HepG2 (cell line): ENCODE data around the gene PUS1. TPM values are rescaled to one million over a fixed set of nuclear protein-coding genes. Genes with fewer than 3 reads are reported as not detected.

Source experiments
- ATAC-seq: fragments of 200-7000 bp; cut with Tn5 transposase; 3 replicates; pipeline ENCODE4 v1.9.1; 2020; ENCODE audit warnings: mild to moderate bottlenecking, moderate library complexity
- BruUV-seq: library from RNA; stranded (reverse); fragments of 400-500 nt; replicated peaks from 2 replicates; lab custom pipeline; 2021; lab: Mats Ljungman, UMichigan
- CTCF ChIA-PET: fragments of 300-600 bp; formaldehyde crosslinking; extraction: SDS; loops from one replicate; lab custom pipeline; 2021; ENCODE audit warnings: low total read pairs, inconsistent platforms, low intra/inter-chr PET ratio; lab: Yijun Ruan, JAX
- POLR2A ChIA-PET: fragments of 350-600 bp; sonication (Branson Sonifier 250); formaldehyde crosslinking; loops from one replicate; lab custom pipeline; 2020; ENCODE audit warnings: antibody characterized with exemption, inconsistent platforms; lab: Yijun Ruan, JAX
- DNase-seq: peaks from one replicate; pipeline ENCODE4 v3.0.0-alpha.2; 2015; ENCODE audit warnings: low spot score
- FAIRE-seq: peaks from 3 replicates; lab custom pipeline; 2011; peaks lifted over from hg19 to GRCh38; lab: Jason Lieb, UNC
- H2AFZ ChIP-seq: one replicate; pipeline ENCODE4 v1.6.1; 2011; ENCODE audit warnings: low read length, inconsistent platforms
- H3K27ac ChIP-seq: fragments of 300-600 bp; 3 replicates; pipeline ENCODE4 v1.8.0; 2011; ENCODE audit warnings: mixed run types, mild to moderate bottlenecking, mixed read lengths, low read length, inconsistent platforms; ENCODE audit not compliant: insufficient read depth; ENCODE audit errors: extremely low read length
- H3K27me3 ChIP-seq, 2 experiments: fragments of 200-600 bp in 1 of 2; 2 replicates in 1 of 2; 3 replicates in 1 of 2; pipeline versions ENCODE4 v1.6.0 to v1.8.0; 2011; ENCODE audit warnings: low read length in 2 of 2, mild to moderate bottlenecking in 2 of 2, moderate library complexity in 2 of 2, inconsistent platforms in 1 of 2; ENCODE audit not compliant: insufficient read depth in 2 of 2, control insufficient read depth in 1 of 2
- H3K36me3 ChIP-seq, 2 experiments: fragments of 200-600 bp in 1 of 2; replicated peaks in 1 of 2; 2 replicates in 1 of 2; 3 replicates in 1 of 2; pipeline versions ENCODE4 v1.5.1 to v1.8.0; 2011; ENCODE audit warnings: low read length in 2 of 2, inconsistent platforms in 1 of 2; ENCODE audit not compliant: insufficient read depth in 2 of 2, control insufficient read depth in 1 of 2
- H3K4me1 ChIP-seq: 2 replicates; pipeline ENCODE4 v1.5.1; 2012; ENCODE audit warnings: low read length, inconsistent platforms; ENCODE audit not compliant: insufficient read depth
- H3K4me2 ChIP-seq: 2 replicates; pipeline ENCODE4 v1.6.0; 2011; ENCODE audit warnings: low read depth, low read length, inconsistent platforms
- H3K4me3 ChIP-seq, 3 experiments: fragments of 200-600 bp in 1 of 3; sonication (generic), shearing (Covaris generic) in 1 of 3; replicated peaks in 1 of 3; 2 replicates each; pipeline ENCODE4 v1.5.1; 2011 to 2016; ENCODE audit warnings: low read length in 3 of 3, inconsistent platforms in 2 of 3, low read depth in 2 of 3, mild to moderate bottlenecking in 2 of 3, control low read depth in 1 of 3, mixed read lengths in 1 of 3; ENCODE audit not compliant: insufficient read depth in 1 of 3
- H3K79me2 ChIP-seq: one replicate; pipeline ENCODE4 v1.6.1; 2011; ENCODE audit warnings: low read length, inconsistent platforms; ENCODE audit not compliant: insufficient read depth
- H3K9ac ChIP-seq: 2 replicates; pipeline ENCODE4 v1.6.0; 2011; ENCODE audit warnings: mild to moderate bottlenecking, low read depth, low read length, inconsistent platforms; ENCODE audit not compliant: insufficient read depth
- H3K9me3 ChIP-seq: 2 replicates; pipeline ENCODE4 v1.5.1; 2012; ENCODE audit warnings: mild to moderate bottlenecking, low read length
- H4K20me1 ChIP-seq: 2 replicates; pipeline ENCODE4 v1.6.0; 2011; ENCODE audit warnings: inconsistent platforms, mild to moderate bottlenecking, low read length, moderate library complexity; ENCODE audit not compliant: insufficient read depth
- ARNT2 ChIP-seq: sonication (generic); formaldehyde crosslinking; IDR thresholded peaks from 2 replicates; pipeline ENCODE4 v1.8.0; 2022; ENCODE audit warnings: mild to moderate bottlenecking, low read depth, missing genetic modification reagents, moderate library complexity
- FOXP1 ChIP-seq, 2 experiments: fragments of 450-650 bp in 1 of 2; IDR thresholded peaks; 2 replicates each; pipeline ENCODE4 v1.6.1; 2017 to 2018; ENCODE audit warnings: antibody characterized with exemption in 1 of 2
- GMEB1 ChIP-seq: sonication (generic); formaldehyde crosslinking; IDR thresholded peaks from 2 replicates; pipeline ENCODE4 v1.5.1; 2020; ENCODE audit warnings: missing genetic modification reagents, mild to moderate bottlenecking, borderline replicate concordance
- MXD3 ChIP-seq: IDR thresholded peaks from 2 replicates; pipeline ENCODE4 v1.6.1; 2016; ENCODE audit warnings: mild to moderate bottlenecking, missing biosample characterization, missing genetic modification reagents
- ZBTB33 ChIP-seq: sonication (generic); formaldehyde crosslinking; IDR thresholded peaks from 2 replicates; pipeline ENCODE4 v1.4.0; 2020; ENCODE audit warnings: missing genetic modification reagents
- ZBTB7B ChIP-seq: sonication (generic); formaldehyde crosslinking; IDR thresholded peaks from 2 replicates; pipeline ENCODE4 v1.4.0; 2020; ENCODE audit warnings: missing genetic modification reagents
- ZNF33B ChIP-seq: sonication (generic); formaldehyde crosslinking; IDR thresholded peaks from 2 replicates; pipeline ENCODE4 v1.5.1; 2020; ENCODE audit warnings: mild to moderate bottlenecking, missing genetic modification reagents
- ZNF646 ChIP-seq: sonication (generic); formaldehyde crosslinking; IDR thresholded peaks from 2 replicates; pipeline ENCODE4 v1.9.0; 2021; ENCODE audit warnings: mild to moderate bottlenecking, missing genetic modification reagents
- WGBS: methylation state at CpG from one replicate; pipeline ENCODE4 v1.1.6; 2017; ENCODE audit warnings: low lambda C conversion rate; 5-methylcytosine and 5-hydroxymethylcytosine counted together
- in situ Hi-C: cut with HindIII; loops from 2 replicates; pipeline ENCODE4 v1.10.0; 2017; ENCODE audit warnings: low pct_unique_long_range_greater_than_20kb; ENCODE audit not compliant: extremely low pct_ligation_motif_present
- intact Hi-C: fragments of 100-400 bp; cut with micrococcal nuclease; formaldehyde crosslinking; loops from one replicate; pipeline ENCODE4 v1.10.0; 2022; ENCODE audit not compliant: unreplicated experiment
- polyA plus RNA-seq, 8 experiments: library from polyadenylated mRNA; depleted of rRNA in 3 of 8; stranded (reverse) in 7 of 8; unstranded in 1 of 8; fragments of >200 nt; fragmentation: Illumina TruSeq in 4 of 8; extraction: Trizol in 4 of 8; gene quantifications; 2 replicates each; pipeline versions ENCODE4 v1.2.1 to v1.2.3, GENCODE V29; 2011 to 2016; ENCODE audit warnings: low read depth in 4 of 8, missing spikeins in 1 of 8, mixed read lengths in 1 of 8; ENCODE audit not compliant: insufficient read depth in 1 of 8
- total RNA-seq, 5 experiments: library from RNA; depleted of rRNA; stranded (reverse); fragments of >200 nt; fragmentation: Illumina TruSeq; extraction: Trizol; gene quantifications; 2 replicates each; pipeline ENCODE4 v1.2.3, GENCODE V29; 2016; ENCODE audit warnings: low read depth in 1 of 5

The PUS1 gene
- total and polyA plus RNA-seq, 2 of the 13 experiments (the other 11 are each of a cell fraction or from before 2014, with no cell fraction given) = 19.2 to 24.7 TPM

GRCh38 chr12:131911851-131912477 lies 17.1 kb upstream of the PUS1 start:
- H3K9ac ChIP-seq = no peak overlapping the region
- H3K27me3 ChIP-seq = no peaks in the 10 kb centered on the region
- H2AFZ ChIP-seq = no peak overlapping the region
- intact Hi-C loops = loop anchor here (5.0 kb wide), 1 partner anchor 60 kb away; no protein-coding TSS in a partner anchor
- H3K4me2 ChIP-seq = no peak overlapping the region
- H4K20me1 ChIP-seq = 0 out of 2 replicates have a peak, but pooled peaks cover 4% of the 10 kb centered on the region
- no peaks in the 10 kb centered on the region for H3K79me2 ChIP-seq
- POLR2A ChIA-PET = no interaction called here
- no TSS peak for BruUV-seq
- 100% methylated on average over 2 of the region's 22 CpGs for whole genome bisulfite sequencing
- TF ChIP-seq MXD3 (CRISPR knock-in tag) = no peak
- TF ChIP-seq ARNT2 (CRISPR knock-in tag) = no peak
- TF ChIP-seq GMEB1 (CRISPR knock-in tag) = no peak
- no peak for TF ChIP-seq ZBTB7B (CRISPR knock-in tag)
- no peak for TF ChIP-seq ZNF33B
- no peak for TF ChIP-seq FOXP1 (IDR thresholded peaks at IDR 0.05)
- TF ChIP-seq FOXP1 (CRISPR knock-in tag; IDR thresholded peaks at IDR 0.05) = no peak
- TF ChIP-seq ZBTB33 (CRISPR knock-in tag) = no peak
- no peak for TF ChIP-seq ZNF646 (CRISPR knock-in tag)
- TF ChIP-seq, all 625 proteins: peak for 0
- H3K9me3 ChIP-seq = no peaks in the 10 kb centered on the region
- CTCF ChIA-PET = no interaction called here
- no peak for ATAC-seq
- no peak overlapping the region for H3K27ac ChIP-seq
- FAIRE-seq = no peak
- no peak overlapping the region for H3K4me3 ChIP-seq
- in situ Hi-C loops = no loop called here
- H3K4me1 ChIP-seq = peaks cover 11% of the 10 kb centered on the region; the same call in 1 of the 2 replicates
- DNase-seq = no peak
- peaks cover 28 to 54% of the 10 kb centered on the region in 2 experiments; a peak in 4 of 5 replicates for H3K36me3 ChIP-seq
